Fibroblast of skin of left biceps (primary cell): ENCODE results near the gene TXNL4B.
"Not testable (repeated sequence)": the region's sequence is repeated elsewhere in the genome, so short reads cannot be mapped to it uniquely, and the experiment has no call there.

Experiments
- DNase-seq, 2 experiments: peaks; one replicate each; pipeline ENCODE4 v3.0.0-alpha.2; 2013; ENCODE audit warnings: low read depth in 2 of 2

The TXNL4B gene

GRCh38 chr16:72073560-72074230 is 19.7 kb downstream of the TXNL4B start:
- DNase-seq: no peak

GRCh38 chr16:72072514-72073342 is 20.7 kb downstream of the TXNL4B start:
- DNase-seq: no peak

GRCh38 chr16:72068930-72069329 is 24.5 kb downstream of the TXNL4B start:
- DNase-seq: no peak

GRCh38 chr16:72066747-72067146 is 26.7 kb downstream of the TXNL4B start:
- DNase-seq: no peak

GRCh38 chr16:72064361-72064894 is 29.0 kb downstream of the TXNL4B start:
- no peak for DNase-seq

GRCh38 chr16:72061564-72061963 is 31.9 kb downstream of the TXNL4B start:
- DNase-seq: no peak

- DNase-seq: no peak
Observed at GRCh38 chr16:72060405-72060804, 33.0 kb downstream of the TXNL4B start.

GRCh38 chr16:72059060-72059459 is 34.4 kb downstream of the TXNL4B start:
- not testable (repeated sequence) for DNase-seq

GRCh38 chr16:72057313-72057712 is 36.1 kb downstream of the TXNL4B start:
- DNase-seq: not testable (repeated sequence)

GRCh38 chr16:72055911-72056310 is 37.5 kb downstream of the TXNL4B start:
- no peak for DNase-seq

- DNase-seq: not testable (repeated sequence)
Observed at GRCh38 chr16:72054254-72054847, 39.1 kb downstream of the TXNL4B start, which contains the start of gene HP. Gene HP, plus strand, starts transcription at chr16:72054505. Its CDS starts 148 bp downstream, at chr16:72054653.

- no peak for DNase-seq
Observed at GRCh38 chr16:72051818-72052217, 41.6 kb downstream of the TXNL4B start.

- no peak for DNase-seq
Observed at GRCh38 chr16:72050769-72051464, 42.5 kb downstream of the TXNL4B start.

GRCh38 chr16:72049110-72049509 is 44.3 kb downstream of the TXNL4B start:
- no peak for DNase-seq

GRCh38 chr16:72044825-72045359 is 48.5 kb downstream of the TXNL4B start:
- DNase-seq: no peak

- DNase-seq: no peak
Observed at GRCh38 chr16:72044296-72044695, 49.1 kb downstream of the TXNL4B start.

GRCh38 chr16:72043539-72043938 is 49.9 kb downstream of the TXNL4B start:
- no peak for DNase-seq

GRCh38 chr16:72043058-72043457 is 50.4 kb downstream of the TXNL4B start:
- DNase-seq: no peak

- no peak for DNase-seq
Observed at GRCh38 chr16:72042157-72042660, 51.2 kb downstream of the TXNL4B start.

GRCh38 chr16:72036098-72036497 is 57.3 kb downstream of the TXNL4B start:
- DNase-seq: no peak
